ENCODE results near the gene DSCAML1.

Gene DSCAML1

DNA sequence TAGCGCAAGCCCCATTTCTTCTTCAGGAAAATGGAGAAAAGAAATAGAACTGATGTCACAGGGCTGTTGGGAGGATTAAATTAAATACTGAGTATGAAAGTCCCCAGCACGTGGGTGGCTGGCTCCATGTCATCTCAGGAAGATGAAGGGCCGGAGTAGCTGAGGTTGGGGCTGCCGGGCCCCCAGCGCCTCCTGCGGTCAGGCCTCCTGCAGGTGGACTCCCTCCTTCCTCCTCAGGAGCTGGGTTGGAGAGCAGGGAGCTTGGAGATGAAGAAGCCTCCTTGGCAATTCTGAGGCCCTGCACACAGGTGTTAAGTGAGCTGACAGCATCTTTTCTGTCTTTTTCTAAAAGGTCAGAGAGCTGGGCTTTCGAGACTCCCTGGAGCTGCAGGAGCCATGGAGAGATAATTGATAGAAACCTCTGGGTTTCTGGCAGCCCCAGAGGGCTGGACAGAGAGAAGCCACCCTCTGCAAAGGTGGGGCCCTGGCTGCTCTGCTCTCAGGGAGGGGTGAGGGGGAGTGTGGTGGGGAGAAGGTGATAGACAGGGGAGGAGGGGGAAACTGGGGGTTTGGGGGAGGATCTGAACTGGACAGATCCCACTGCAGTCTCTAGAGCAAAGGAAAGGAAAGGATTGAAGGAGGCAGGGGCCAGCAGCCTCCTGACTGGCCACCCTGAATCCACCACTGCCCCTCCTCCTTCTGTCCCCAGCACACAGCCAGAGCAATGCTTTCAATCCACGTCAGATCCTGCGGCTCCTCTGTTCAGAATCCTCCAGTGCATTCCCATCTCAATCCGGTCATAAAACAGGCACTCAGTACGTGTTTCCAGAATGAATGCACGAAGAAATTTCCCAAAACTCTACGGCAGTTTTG lies 258.5 kb downstream of the DSCAML1 start:
- no peak overlapping the region for H3K4me3 ChIP-seq (ENCODE audit: low read depth, low read length)
- TF ChIP-seq, protein P1, sequence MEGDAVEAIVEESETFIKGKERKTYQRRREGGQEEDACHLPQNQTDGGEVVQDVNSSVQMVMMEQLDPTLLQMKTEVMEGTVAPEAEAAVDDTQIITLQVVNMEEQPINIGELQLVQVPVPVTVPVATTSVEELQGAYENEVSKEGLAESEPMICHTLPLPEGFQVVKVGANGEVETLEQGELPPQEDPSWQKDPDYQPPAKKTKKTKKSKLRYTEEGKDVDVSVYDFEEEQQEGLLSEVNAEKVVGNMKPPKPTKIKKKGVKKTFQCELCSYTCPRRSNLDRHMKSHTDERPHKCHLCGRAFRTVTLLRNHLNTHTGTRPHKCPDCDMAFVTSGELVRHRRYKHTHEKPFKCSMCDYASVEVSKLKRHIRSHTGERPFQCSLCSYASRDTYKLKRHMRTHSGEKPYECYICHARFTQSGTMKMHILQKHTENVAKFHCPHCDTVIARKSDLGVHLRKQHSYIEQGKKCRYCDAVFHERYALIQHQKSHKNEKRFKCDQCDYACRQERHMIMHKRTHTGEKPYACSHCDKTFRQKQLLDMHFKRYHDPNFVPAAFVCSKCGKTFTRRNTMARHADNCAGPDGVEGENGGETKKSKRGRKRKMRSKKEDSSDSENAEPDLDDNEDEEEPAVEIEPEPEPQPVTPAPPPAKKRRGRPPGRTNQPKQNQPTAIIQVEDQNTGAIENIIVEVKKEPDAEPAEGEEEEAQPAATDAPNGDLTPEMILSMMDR (IDR thresholded peaks at IDR 0.05; ENCODE audit: control insufficient read depth, extremely low read depth, insufficient read depth), result no peak
- no peak for DNase-seq (ENCODE audit: low read depth)

DNA sequence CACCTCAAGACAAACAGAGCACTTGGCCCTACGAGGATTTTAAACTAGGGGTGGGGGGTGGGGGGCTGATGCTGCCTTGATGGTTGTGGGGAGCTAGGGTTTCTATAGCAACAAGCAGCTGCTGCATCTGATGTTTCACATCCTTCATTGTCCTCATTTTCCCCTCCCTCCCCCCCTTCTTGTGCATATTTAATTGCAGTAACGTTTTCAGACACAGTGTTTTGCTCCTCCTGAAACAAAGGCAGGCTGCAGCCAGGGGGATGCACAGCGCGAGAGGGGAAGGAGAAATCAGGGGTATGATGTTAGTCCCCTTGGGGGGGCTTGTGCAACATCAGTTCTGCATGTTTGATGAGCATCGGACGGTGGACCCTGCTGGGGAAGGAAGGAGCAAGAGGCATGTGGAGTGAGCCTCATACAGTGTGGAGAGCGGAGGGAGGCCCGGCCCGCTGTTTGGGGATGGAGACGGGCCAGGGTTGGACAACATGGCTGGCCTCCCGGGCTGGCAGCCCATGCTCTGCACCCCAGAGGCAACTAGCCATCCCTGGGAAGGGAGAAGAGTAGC lies 261.1 kb downstream of the DSCAML1 start:
- DNase-seq (ENCODE audit: low read depth), result no peak
- TF ChIP-seq, protein P1 (IDR thresholded peaks at IDR 0.05; ENCODE audit: control insufficient read depth, extremely low read depth, insufficient read depth), result no peak
- H3K4me3 ChIP-seq (ENCODE audit: low read depth, low read length), result no peak overlapping the region

DNA sequence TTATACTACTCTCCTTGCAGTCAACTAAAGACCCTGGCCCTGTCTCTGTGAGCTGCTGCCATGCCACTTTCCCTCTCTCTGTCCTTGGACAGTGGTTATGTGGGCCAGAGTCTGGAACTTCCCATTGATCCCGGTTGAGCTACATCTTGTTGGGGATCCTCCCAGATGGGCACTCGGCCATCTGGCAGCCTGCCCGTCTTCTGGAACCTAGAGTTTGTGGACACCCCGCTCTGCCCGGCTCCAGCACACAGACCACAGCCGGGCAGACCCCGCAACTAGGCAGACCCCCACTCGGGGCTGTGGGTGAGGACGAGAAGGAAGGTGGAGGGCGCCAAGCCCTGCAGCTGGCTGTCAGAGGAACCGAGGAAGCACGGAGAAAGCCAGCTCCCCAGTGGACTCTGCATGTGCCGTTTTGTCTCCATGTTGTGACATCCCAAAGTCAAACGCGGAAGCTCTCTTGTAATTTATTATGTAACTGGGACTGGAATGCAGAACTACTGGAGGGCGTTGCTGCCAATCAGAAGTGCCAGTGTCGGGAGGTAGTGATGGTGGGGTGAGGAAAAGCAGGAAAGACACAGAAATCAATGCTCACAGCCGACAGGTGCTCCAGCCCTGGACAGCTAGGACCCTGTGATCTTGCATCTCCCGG lies 261.7 kb downstream of the DSCAML1 start:
- TF ChIP-seq, protein P1 (IDR thresholded peaks at IDR 0.05; ENCODE audit: control insufficient read depth, extremely low read depth, insufficient read depth), result no peak
- no peak overlapping the region for H3K4me3 ChIP-seq (ENCODE audit: low read depth, low read length)
- no peak for DNase-seq (ENCODE audit: low read depth)

DNA sequence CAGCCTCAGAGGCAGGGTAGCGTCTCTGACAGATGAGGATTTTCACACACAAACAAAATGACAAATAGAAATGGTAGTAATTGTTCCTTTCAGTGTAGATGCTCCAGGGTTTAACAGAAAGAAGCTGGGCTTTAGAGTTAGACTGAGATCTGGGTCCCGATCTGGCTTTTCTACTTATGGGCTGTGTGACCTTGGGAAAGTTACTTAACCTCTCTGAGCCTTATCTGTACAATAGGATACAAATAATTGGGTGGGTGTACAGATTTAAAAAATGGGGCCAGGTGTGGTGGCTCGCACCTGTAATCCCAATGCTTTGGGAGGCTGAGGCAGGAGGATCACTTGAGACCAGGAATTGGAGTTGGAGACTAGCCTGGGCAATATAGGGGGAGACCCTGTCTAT lies 264.4 kb downstream of the DSCAML1 start:
- no peak for DNase-seq (ENCODE audit: low read depth)
- no peak overlapping the region for H3K4me3 ChIP-seq (ENCODE audit: low read depth, low read length)
- TF ChIP-seq, protein P1 (IDR thresholded peaks at IDR 0.05; ENCODE audit: control insufficient read depth, extremely low read depth, insufficient read depth), result no peak

DNA sequence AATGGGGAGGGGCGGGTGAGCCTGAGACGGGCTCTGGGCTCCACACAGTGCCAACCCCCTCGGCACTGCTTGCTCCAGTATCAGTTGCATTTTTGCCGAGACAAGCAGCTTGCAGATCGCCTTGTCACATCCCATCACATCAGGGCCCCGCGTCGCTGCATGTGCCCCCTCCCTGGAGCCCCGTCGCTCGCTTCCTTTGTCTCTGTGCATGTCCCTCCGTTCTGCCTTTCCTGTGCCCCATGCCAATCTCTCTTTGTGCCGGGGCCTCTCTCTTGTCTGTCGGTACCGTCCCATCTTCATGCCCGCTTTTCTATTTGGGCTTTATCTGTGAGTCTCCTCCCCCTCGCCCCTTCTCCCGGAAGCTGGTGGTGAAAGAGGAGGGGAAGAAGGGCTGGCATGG lies 267.2 kb downstream of the DSCAML1 start:
- no peak overlapping the region for H3K4me3 ChIP-seq (ENCODE audit: low read depth, low read length)
- DNase-seq (ENCODE audit: low read depth), result no peak
- TF ChIP-seq, protein P1 (IDR thresholded peaks at IDR 0.05; ENCODE audit: control insufficient read depth, extremely low read depth, insufficient read depth), result no peak

DNA sequence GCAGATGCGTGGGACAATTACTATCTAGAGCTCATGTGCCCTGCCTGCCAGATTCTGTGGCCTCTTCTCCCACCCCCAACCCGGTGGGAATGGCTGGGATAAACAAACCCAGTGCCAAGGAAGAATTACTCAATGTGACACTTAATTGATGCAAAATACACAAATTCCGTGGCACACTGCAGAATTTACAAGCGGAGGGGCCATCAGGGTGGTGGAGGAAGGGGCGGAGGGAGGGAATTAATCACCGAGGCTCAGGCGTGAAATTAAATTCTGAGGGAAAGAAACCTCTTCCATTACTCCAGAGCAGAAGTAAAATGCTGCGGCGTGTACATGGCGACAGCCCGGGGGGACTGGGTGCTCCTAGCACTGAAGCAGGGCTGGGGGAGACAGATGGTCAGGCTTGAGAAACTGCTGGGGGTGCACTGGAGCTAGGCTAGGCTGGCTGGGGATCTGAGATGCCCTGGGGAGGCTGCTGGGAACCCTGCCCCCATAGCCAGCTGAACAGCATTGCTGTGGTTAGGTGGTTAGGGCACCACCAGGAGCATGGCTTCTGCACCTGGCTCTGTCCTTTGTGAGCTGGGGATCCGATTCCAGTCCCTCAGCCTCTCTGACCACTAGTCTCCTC lies 268.8 kb downstream of the DSCAML1 start:
- TF ChIP-seq, protein P1 (IDR thresholded peaks at IDR 0.05; ENCODE audit: control insufficient read depth, extremely low read depth, insufficient read depth), result no peak
- no peak overlapping the region for H3K4me3 ChIP-seq (ENCODE audit: low read depth, low read length)
- no peak for DNase-seq (ENCODE audit: low read depth)
